ENCODE measurements around the gene UQCC2.
A peak's percentile ranks its signal among the peaks of the same experiment; 100 is the strongest.

The UQCC2 gene

DNA sequence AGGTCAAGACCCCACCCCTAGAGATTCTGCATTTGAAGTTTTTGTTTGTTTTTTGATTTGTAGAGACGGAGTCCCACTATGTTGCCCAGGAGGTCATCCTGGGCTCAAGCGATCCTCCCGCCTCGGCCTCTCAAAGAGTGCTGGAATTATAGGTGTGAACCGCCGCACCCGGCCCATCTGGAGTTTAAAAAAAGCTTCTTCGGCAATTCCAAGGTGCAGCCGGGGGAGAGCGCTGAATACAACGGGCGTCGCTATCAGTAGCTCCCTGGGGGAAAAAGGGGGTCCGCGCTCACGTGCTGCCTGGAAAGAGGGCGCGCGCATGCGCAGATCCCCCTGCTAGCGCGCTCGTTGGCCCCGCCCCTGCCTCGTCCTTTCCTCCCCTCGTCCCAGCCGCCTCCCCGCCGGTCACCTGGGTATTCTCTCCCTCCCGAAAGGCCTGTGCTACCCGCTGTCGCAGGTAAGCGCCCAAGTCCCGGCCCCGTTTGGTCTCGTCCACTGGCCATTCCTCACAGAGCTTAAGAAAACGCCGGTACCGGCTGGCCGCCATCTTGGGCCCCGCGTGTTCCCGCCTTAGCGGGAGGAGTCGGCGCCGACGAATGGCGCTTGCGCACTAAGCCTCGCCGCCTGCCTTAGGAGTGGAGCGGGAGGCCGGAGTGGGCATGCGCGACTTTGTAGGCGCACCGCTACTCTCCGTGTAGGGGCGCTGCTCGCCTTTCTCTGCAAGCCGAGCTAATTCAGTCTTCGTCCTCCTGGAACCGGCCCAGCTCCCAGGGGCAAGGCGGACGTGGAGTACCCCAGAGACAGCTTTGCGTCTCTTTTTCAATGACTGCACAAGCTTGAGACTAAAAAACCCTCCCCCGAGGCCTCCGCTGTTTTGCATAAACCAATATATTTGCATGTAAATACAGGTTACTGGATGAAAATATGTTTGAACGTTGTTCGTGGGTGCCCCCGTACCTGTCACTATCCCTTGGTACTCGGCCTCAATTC lies at the start of gene UQCC2:
UQCC2 (minus strand) TSS at position 561 of the 990 bp plus-strand sequence; CDS start at position 547, 14 bp downstream.
- peak; percentile 100 for DNase-seq

DNA sequence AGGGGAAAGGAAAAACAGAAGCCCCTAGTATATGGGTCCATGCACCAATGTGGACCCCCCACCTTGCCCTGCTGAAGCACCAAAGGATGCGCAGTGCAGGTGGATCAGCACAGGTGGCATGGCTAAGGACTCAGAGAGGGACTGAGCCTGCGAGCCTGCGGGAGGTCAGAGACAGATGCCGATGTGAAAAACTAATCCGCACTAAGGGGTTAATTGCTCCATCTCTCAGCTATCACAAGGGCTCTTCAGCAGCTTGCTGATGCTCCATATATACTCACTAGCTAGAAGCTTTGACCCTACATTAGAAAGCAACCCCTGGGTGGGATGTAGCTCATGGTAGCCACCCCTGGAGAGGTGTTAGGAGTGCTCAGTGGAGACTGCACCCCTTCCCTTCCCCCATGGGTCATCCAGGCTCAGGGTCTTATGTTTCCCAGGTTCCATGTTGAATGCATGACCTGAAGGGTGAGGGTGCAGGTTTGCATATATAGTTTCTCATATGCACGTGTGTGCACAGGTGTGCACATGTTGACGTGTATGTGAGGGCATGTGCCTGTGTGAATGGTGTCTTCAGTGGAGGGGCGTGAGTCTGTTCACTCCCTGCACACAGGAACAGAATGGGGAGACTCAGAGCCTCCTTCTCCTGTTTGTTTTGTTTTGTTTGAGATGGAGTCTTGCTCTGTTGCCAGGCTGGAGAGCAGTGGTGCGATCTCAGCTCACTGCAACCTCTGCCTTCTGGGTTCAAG lies 48.6 kb upstream of the UQCC2 start:
- peak; percentile 78 for DNase-seq

DNA sequence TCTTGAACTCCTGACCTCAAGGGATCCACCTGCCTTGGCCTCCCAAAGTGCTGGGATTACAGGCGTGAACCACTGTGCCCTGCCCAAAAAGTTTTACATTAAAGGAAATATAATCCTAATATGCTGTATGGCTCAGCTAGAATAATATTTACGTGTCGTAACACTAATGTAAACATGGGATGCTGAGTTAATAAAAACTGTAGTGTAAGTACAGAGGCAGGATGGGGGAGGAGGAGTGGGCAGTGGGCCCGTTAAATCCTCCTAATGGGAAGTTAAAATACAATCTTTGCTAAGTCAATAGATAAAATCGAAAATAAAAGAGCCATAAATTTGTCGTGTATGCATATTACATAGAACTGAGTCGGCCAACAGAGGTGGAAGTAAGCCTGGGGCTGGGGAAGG lies 47.3 kb upstream of the UQCC2 start:
- no peak for DNase-seq

DNA sequence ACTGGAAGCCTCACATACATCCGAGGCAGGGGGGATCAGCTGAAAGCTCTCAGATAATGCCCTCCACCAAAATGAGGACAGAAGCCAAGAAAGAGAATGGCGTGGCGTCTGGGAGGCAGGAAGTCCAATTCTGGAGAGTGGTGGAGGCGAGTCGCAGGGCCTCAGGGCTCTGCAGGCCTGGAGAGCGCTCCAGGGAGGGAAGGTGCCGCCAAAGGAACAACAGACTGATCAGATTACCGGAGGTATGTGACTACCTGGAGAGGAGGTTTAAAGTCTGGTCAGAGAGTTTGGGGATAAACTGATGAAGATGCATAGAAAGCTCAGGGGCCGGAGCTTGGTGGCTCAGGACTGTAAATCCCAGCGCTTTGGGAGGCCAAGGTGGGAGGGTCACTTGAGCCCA lies 46.4 kb upstream of the UQCC2 start:
- no peak for DNase-seq

DNA sequence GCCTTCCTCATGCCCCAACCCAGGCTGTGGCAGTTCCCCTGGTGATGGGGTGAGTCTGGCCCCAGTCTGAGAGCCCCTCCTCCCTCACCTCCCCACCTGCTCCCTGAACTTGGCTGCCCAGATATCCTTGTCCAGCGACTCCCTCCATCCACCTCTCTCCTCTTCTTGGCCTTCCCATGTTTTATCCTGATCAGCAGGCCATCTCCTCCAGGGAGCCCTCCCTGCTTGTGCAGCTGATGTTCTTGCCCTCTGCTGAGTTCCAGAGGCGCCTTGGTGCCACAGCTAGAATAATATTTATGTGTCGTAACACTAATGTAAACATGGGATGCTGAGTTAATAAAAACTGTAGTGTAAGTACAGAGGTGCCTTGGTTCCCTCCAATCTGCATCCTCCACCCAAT lies 45.6 kb upstream of the UQCC2 start:
- no peak for DNase-seq

DNA sequence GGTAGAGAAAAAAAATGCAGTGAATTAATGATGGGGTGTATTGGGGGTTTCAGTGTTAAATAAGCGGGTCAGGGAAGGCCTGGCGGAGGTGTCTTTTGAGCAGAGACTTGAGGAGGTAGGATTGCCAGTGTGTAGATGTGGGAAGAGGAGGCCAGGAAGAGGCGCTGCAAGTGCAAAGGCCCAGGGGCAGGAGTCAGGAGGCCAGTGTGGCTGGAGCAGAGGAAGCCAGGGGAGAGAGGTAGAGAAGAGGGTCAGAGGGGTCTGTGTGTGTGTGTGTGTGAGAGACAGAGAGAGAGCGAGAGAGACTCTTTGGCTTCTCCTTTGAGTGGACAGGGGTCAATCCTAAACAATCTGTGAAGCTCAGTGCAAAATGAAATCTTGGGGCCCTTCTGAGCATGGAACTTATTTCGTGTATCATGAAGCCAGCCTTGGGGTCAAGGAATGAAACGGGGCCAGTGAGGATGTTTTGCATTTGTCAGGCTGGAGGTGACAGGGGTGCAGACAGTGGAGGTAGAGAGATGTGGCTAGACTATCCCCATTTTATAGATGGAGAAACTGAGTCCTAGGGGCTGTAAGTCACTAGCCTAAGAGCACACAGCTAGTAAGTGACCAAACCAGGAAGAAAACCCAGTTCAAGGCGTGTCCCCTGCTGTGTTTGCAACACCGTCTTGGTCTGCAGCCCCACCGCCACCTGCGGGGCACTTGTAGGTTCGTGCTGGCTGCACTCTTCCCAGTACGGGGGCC lies 44.9 kb upstream of the UQCC2 start:
- DNase-seq = no peak

DNA sequence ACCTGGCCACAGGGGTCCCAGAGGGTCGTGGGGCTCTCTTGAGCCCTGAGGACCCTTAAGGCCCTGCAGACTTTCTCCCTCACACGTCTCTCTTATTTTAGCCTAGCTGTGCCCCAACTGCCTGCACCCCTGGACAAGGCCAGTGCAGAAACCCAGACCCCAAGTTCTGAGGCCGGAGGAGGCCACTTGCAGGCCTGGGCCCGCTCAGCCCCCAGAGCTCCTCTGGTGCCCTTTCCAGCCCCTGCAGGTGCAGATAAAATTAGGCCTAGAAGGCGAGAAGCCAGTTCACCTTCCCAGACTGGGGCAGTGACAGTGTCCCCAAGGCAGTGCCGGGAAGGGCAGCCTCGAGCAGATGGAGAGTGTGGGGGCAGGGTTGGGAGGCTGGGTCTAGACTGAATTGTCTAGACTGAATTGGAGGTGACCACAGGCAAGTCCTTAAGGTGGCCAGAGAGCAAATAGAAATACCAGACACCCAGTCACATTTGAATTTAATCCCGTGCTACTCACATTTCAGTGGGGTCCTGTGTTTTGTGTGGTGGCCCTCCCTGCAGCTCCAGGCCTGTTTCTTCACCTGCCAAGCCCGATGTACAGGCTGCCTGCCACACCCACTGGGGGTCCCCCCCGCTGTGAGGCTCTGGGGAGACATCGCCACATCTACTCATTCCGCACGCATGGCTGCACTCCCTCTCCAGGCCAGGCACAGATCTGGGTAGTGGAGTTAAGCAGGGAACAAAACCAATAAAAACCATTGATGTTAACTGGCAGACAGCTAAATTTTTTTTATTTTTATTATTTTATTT lies 43.8 kb upstream of the UQCC2 start:
- DNase-seq = peak; percentile 29

DNA sequence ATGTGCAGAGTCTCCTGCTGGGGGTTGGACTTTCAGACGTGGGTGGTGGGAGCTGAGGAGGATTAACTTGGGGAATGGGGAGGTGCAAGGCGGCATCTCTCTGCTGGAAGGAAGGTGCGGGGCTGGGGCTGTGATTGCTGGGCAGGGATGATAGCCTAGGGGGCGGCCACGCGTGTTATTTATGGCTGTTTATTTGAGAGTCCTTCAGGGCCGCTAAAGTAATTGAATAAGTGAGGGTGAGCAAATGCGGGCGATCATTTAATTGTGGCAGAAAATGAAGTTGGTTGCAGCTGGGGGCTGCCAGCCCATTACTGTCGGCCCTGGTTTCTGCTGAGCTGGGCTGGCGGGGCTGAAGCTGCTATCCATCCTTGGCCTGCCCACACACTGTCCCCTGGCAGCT lies 42.7 kb upstream of the UQCC2 start:
- no peak for DNase-seq

DNA sequence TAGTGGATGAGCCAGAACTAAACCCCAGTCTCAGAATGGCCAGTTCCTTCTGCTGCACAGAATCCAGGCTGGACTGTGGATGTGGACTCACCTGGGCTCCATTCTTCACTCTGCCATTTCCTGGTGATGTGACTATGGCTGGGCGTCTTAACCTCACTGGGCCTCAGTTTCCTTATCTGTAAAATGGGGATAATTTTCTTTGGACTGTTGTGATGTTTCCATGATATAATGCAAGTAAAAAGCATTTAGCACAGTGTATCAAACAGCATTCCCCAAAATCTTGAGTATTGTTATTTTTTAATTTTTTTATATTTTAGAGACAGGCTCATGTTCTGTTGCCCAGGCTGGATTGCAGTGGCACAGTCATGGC lies 41.1 kb upstream of the UQCC2 start:
- DNase-seq = no peak

DNA sequence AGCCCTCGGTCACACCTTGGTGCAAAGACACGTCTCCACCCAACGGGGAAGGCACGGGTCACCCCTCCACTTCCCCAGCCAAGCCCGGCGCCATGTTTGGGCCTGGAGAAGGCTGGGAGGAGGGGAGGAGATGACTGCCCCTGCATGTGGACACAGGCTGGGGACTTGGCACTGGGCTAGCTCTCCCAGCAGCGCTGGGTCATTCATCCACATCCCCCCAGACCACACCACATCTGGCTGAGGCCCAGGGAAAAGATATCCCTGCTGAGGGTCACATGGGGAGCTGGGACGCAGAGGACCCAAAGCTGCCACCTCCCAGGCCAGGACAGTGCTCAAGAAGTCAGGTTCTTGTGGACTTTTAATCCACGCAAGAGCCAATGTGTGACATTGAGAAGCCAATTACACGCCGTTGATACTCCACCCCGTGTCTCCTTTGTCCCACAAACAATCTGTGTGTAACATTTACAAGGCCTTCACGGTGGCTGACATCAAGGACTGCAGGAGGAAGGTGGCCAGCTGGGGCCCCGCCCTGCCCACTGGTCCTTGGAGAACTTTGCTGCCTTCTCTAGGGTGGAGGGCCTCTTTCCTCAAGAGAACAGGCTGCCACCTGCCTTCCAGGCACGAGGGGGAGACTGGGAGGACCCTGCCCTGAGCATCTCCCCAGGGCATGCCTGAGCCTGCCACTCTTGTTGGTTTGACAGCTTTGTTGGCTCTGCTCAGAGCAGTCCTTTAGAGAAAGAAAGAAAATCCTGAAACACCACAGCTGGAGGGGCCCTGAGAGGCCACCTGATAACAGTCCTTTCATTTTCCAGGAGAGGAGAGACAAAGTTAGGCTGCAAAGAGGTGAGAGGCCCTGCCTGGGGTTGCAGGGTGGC lies 40.5 kb upstream of the UQCC2 start:
- no peak for DNase-seq

DNA sequence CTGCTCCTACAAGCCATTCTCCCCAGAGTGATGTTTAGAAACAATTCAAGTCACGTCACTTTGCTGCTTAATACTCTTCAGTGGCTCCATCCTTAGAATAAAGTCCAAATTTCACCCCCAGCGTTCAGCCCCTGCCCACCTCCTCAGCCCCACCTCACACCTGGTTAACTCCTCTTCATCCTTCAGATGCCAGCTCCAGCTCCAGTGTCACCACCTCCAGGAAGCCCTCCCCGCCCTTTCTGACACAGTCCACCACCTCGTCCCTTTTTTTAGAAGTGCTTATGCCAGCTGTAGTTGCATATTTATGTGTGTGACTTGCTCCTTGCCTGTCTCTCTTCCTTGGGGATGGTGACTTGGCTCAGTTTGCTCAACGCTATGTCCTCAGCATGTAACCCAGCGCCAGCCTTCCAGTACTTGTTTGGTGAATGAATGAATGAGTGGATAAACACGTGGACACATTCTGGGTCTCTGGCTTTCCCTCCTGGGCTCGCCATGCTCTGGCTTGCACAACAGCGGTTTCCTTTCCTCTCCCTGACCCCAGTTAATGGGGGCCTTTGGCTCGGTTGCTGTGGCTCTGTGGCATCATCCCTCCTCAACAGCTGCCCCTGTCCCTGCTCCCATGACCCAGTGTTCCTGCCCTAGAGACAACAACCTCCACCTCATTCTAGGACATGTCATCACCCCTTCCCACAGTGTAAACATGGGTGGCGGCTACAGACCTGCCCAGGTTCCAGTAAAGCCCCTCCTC lies 38.9 kb upstream of the UQCC2 start:
- no peak for DNase-seq

DNA sequence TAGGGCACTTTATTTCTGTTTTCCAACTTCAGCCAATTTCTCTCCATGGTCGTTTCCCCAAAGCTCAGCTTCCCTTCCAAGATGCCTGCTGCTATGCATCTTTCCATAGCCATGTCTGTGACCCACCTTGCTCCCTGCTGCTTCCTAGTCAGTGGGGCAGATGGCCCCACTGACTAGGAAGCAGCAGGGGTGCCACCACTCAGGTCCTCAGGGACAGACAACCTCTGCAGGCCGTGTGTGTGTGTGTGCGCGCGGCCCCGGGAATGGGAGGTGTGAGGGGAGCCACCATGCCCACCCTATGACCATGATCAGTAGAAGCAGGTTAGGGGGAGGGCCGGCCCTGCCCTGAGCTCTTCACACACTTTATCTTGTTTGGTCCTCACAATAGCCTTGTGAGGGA lies 37.9 kb upstream of the UQCC2 start:
- no peak for DNase-seq

DNA sequence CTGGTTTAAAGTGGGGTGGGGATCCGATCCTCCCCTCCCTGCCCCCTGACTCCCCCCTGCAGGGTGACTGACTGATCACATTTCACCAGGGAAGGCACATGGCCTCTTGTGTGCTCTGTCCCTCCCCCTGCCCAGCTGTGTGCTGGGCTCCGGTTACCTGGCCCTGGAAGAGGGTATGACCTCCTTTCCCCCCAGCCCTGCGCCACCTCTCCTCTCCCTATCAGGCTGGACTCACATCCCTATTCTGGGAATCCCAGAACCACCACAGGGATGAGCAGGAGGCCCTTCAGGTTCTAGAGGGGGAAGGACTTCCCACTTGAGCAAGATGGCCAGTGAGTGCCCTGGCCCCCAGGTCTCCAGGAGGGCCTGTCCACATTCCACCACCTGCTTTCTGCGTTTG lies 37.3 kb upstream of the UQCC2 start:
- DNase-seq = no peak

DNA sequence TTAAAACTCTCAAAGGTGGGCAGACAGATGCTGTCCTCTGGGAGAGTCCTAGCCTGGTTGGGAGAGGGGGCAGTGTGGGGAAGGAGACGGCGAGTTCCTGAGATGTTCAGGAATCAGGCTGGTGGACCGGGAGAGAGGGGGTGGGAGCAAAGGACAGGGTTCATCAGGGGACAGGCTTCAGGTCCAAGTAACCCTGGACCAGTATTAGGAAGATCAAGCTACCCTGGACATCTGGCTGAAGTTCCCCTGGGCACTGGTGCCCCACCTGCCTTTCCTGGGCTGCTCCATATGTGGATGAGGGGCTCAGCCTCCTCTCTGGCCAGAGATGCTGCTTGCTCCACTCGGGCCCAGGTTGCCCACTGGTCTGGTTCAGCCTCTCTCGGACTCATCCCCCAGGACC lies 36.3 kb upstream of the UQCC2 start:
- no peak for DNase-seq

DNA sequence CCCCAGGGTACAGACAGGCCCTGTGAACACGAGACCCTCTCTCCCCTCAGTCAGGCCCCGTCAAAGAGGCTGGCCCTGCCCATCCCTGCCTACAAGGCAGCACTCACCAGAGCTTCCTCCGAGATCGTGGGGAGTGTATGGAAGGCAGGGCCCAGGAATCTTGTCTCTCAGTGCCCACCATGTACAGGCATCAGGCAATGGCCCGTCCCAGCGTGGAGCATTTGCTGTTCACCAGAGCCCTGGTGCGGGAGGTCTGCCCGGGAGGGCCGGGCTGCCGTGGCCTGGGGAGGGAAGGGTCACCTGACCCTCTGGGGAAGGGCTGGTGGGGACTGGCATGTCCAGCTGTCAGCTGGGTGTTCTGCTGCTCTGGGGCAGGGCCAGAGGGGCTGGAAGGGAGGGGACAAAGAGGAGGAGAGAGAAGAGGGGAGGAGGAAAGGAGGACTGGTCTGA lies 35.2 kb upstream of the UQCC2 start, which contains the start of gene IP6K3:
IP6K3 (minus strand) TSS at position 255 of the 450 bp plus-strand sequence. CDS start 11,429 bp downstream, outside the sequence.
- DNase-seq = no peak

DNA sequence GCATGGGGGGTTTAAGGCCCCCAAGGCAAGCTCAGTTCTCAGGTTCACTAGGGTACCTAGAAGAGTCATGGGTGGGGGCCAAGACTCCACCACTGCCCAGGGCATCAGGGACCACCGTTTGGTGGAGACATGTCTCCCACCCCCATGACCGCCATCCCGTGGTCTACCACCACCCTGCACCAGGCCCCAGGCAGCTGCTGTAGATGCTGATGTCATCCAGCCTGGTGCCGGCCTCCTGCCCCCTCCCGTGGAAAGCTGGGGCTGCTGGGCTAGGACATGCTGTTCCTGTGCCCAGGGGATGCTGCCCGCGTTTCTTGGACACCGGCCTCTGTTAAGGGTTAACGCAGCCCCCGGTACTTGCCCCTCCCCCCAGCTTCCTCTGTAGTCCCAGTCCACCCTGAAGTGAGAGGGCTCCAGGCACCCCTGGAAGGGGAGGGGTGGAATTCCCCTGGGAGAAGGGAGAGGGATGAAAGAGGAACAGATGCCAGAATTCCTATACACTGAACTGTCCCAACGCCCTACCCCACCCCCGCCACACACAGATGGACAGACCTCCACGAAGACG lies 34.6 kb upstream of the UQCC2 start:
- peak; percentile 86 for DNase-seq

DNA sequence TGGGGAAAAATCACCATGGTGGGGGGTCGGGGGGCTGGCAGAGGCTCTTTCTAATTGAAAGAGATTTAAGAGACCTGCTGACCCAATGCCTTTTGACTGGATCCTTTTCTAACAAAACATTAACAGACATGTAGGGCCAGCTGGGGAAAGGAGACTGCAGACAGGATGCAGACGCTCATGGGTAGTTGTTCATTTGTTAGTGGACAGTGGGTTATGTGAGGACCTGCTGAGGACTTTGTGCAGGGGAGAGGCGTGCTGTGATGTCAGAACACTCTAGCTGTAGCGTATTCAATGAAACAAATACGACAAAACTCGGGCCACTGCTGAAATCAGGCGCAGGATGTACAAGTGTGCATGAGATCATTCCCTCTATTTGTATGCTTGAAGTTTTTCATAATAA lies 34.0 kb upstream of the UQCC2 start:
- DNase-seq = no peak

DNA sequence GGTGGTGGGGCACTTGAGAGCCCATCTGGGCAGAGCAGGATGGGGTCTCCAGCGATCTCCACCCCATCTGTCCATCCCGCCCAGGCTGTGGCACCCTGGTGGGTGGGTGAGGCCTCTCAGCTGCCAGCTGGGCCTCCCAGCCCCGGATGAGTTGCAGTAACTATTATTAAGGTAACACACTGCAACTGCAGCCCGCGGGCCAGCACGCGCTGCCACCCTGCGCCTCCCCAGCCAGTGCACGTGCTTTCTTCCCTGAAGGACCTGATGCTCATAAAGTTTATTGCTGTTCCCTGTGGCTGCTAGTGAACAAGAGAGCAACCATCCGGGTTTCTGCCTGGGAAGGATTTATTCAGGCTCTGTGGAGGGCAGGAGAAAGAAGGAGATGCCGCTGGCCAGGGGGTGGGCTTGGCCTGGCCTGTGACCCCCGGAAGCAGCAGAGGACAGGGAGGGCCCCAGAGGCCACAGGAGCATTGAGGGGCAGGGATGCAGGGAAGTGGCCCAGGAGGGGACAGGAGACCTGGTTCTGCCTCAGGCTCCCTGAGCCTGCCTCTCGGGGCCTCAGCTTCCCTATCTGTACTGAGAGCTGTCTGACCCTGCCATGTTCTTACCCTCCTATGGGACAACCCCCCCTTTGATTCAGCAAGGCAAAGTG lies 33.5 kb upstream of the UQCC2 start:
- peak; percentile 53 for DNase-seq
